H1 (cell line): Measurements from ENCODE around the gene ZC3H8. TPM values are rescaled to one million over a fixed set of nuclear protein-coding genes. Genes with fewer than 3 reads are reported as not detected.

Experiments used
- CTCF ChIA-PET: fragments of 300-600 bp; sonication (Branson Sonifier 250); formaldehyde crosslinking; loops from one replicate; lab custom pipeline; 2021; ENCODE audit not compliant: partially characterized antibody; lab: Charles Lee
- POLR2A ChIA-PET: fragments of 300-600 bp; sonication (Branson Sonifier 250); formaldehyde crosslinking; loops from one replicate; lab custom pipeline; 2021; ENCODE audit warnings: inconsistent platforms; ENCODE audit not compliant: partially characterized antibody; lab: Charles Lee
- DNase-seq, 2 experiments: peaks; one replicate each; pipeline versions ENCODE4 v3.0.0 to v3.0.0-alpha.2; 2010 to 2022; ENCODE audit warnings: low spot score in 2 of 2, low read depth in 1 of 2, mixed read lengths in 1 of 2
- FAIRE-seq: peaks from 2 replicates; lab custom pipeline; 2011; peaks lifted over from hg19 to GRCh38; lab: Jason Lieb, UNC
- H2AFZ ChIP-seq: 2 replicates; pipeline ENCODE4 v1.8.1; 2012; ENCODE audit warnings: low read length, inconsistent platforms
- H2AK5ac ChIP-seq: 2 replicates; pipeline ENCODE4 v1.6.1; 2013; ENCODE audit warnings: low read depth, low read length
- H2BK120ac ChIP-seq: replicated peaks from 2 replicates; pipeline ENCODE3; 2013; ENCODE audit warnings: low read depth, low read length, inconsistent platforms
- H2BK12ac ChIP-seq: 2 replicates; pipeline ENCODE4 v1.6.1; 2013; ENCODE audit warnings: low read depth, low read length
- H2BK15ac ChIP-seq: 2 replicates; pipeline ENCODE4 v1.6.1; 2013; ENCODE audit warnings: low read length
- H2BK20ac ChIP-seq: 2 replicates; pipeline ENCODE4 v1.6.1; 2013; ENCODE audit warnings: low read length
- H2BK5ac ChIP-seq: 2 replicates; pipeline ENCODE4 v1.6.1; 2013; ENCODE audit warnings: low read depth, low read length
- H3K14ac ChIP-seq: 2 replicates; pipeline ENCODE4 v1.6.1; 2013; ENCODE audit warnings: inconsistent platforms; ENCODE audit not compliant: insufficient read length
- H3K18ac ChIP-seq: 2 replicates; pipeline ENCODE4 v1.6.1; 2013; ENCODE audit warnings: low read length; ENCODE audit errors: extremely low read depth
- H3K23ac ChIP-seq: 2 replicates; pipeline ENCODE4 v1.6.1; 2013; ENCODE audit warnings: inconsistent platforms; ENCODE audit not compliant: insufficient read length
- H3K23me2 ChIP-seq: 2 replicates; pipeline ENCODE4 v1.6.1; 2013; ENCODE audit warnings: low read depth, low read length
- H3K27ac ChIP-seq: 2 replicates; pipeline ENCODE4 v1.6.1; 2011; ENCODE audit warnings: low read depth, low read length, inconsistent platforms
- H3K27me3 ChIP-seq, 4 experiments: replicated peaks in 1 of 4; 1 replicate in 1 of 4; 2 replicates in 3 of 4; pipeline versions ENCODE4 v1.6.1 to v1.8.1; 2011 to 2013; ENCODE audit warnings: low read length in 3 of 4, mild to moderate bottlenecking in 3 of 4, inconsistent platforms in 2 of 4, mixed read lengths in 2 of 4, moderate library complexity in 1 of 4; ENCODE audit not compliant: control insufficient read depth in 3 of 4, insufficient read depth in 3 of 4; ENCODE audit errors: extremely low read depth in 1 of 4
- H3K36me3 ChIP-seq, 4 experiments: 2 replicates each; pipeline versions ENCODE4 v1.6.1 to v1.8.1; 2011 to 2013; ENCODE audit warnings: mild to moderate bottlenecking in 4 of 4, low read length in 3 of 4, moderate library complexity in 2 of 4, control low read depth in 1 of 4, inconsistent platforms in 1 of 4; ENCODE audit not compliant: insufficient read depth in 4 of 4, control insufficient read depth in 2 of 4
- H3K4ac ChIP-seq: replicated peaks from 2 replicates; pipeline ENCODE3; 2013; ENCODE audit warnings: low read length, low read depth, mixed read lengths, inconsistent platforms; ENCODE audit not compliant: insufficient read length
- H3K4me1 ChIP-seq, 4 experiments: replicated peaks in 1 of 4; 1 replicate in 1 of 4; 2 replicates in 3 of 4; pipeline versions ENCODE4 v1.6.1 to v1.8.1; 2011 to 2013; ENCODE audit warnings: low read length in 3 of 4, inconsistent platforms in 2 of 4, mixed read lengths in 1 of 4; ENCODE audit not compliant: insufficient read depth in 4 of 4, control insufficient read depth in 3 of 4
- H3K4me2 ChIP-seq, 2 experiments: 2 replicates each; pipeline versions ENCODE4 v1.6.1 to v1.8.1; 2011 to 2013; ENCODE audit warnings: low read depth in 2 of 2, low read length in 2 of 2, control low read depth in 1 of 2, inconsistent platforms in 1 of 2, mild to moderate bottlenecking in 1 of 2; ENCODE audit not compliant: insufficient read depth in 1 of 2
- H3K4me3 ChIP-seq, 4 experiments: fragments of 200-600, 300-600 bp in 1 of 4; sonication (generic), shearing (Covaris generic), sonication (Bioruptor Twin) in 1 of 4; 2 replicates each; pipeline versions ENCODE4 v1.5.1 to v1.8.1; 2011 to 2016; ENCODE audit warnings: low read length in 4 of 4, low read depth in 3 of 4, control low read depth in 2 of 4, inconsistent platforms in 2 of 4, mild to moderate bottlenecking in 2 of 4, mixed read lengths in 1 of 4, moderate library complexity in 1 of 4; ENCODE audit not compliant: insufficient read depth in 2 of 4; ENCODE audit errors: extremely low read depth in 1 of 4
- H3K56ac ChIP-seq: replicated peaks from 2 replicates; pipeline ENCODE3; 2013; ENCODE audit warnings: low read depth, mild to moderate bottlenecking, mixed read lengths, low read length, inconsistent platforms; ENCODE audit not compliant: insufficient read length
- H3K79me1 ChIP-seq: 2 replicates; pipeline ENCODE4 v1.6.1; 2013; ENCODE audit warnings: low read depth, low read length, control low read depth
- H3K79me2 ChIP-seq, 2 experiments: 2 replicates each; pipeline versions ENCODE4 v1.6.1 to v1.8.1; 2012 to 2013; ENCODE audit warnings: low read length in 2 of 2, mild to moderate bottlenecking in 2 of 2, inconsistent platforms in 1 of 2; ENCODE audit not compliant: insufficient read depth in 2 of 2, control insufficient read depth in 1 of 2
- H3K9ac ChIP-seq, 4 experiments: replicated peaks in 1 of 4; 1 replicate in 1 of 4; 2 replicates in 3 of 4; pipeline versions ENCODE4 v1.6.1 to v1.8.1; 2011 to 2013; ENCODE audit warnings: low read depth in 3 of 4, low read length in 3 of 4, control low read depth in 2 of 4, mild to moderate bottlenecking in 2 of 4, moderate library complexity in 2 of 4, inconsistent platforms in 1 of 4; ENCODE audit errors: extremely low read depth in 1 of 4
- H3K9me3 ChIP-seq, 2 experiments: 2 replicates each; pipeline versions ENCODE4 v1.6.1 to v1.8.1; 2012 to 2013; ENCODE audit warnings: mild to moderate bottlenecking in 2 of 2, moderate library complexity in 2 of 2, control low read depth in 1 of 2, inconsistent platforms in 1 of 2, low read depth in 1 of 2, low read length in 1 of 2, mixed read lengths in 1 of 2; ENCODE audit not compliant: insufficient read depth in 2 of 2
- H4K20me1 ChIP-seq, 2 experiments: replicated peaks in 1 of 2; 2 replicates each; pipeline versions ENCODE3 to v1.8.1; 2011 to 2013; ENCODE audit warnings: inconsistent platforms in 2 of 2, low read length in 2 of 2, mild to moderate bottlenecking in 1 of 2; ENCODE audit not compliant: insufficient read depth in 2 of 2, control insufficient read depth in 1 of 2
- H4K5ac ChIP-seq: 2 replicates; pipeline ENCODE4 v1.6.1; 2013; ENCODE audit warnings: low read length, low read depth, mixed read lengths, inconsistent platforms; ENCODE audit not compliant: insufficient read length
- H4K8ac ChIP-seq: 2 replicates; pipeline ENCODE4 v1.8.0; 2013; ENCODE audit warnings: mild to moderate bottlenecking, moderate library complexity, low read length, inconsistent platforms; ENCODE audit not compliant: insufficient read depth; ENCODE audit errors: extremely low read depth
- H4K91ac ChIP-seq: replicated peaks from 2 replicates; pipeline ENCODE3; 2013; ENCODE audit warnings: low read length, mixed read lengths, inconsistent platforms; ENCODE audit not compliant: insufficient read length
- FOSL1 ChIP-seq: IDR thresholded peaks from 2 replicates; pipeline ENCODE4 v1.6.1; 2011; ENCODE audit warnings: mild to moderate bottlenecking, low read depth, low read length, moderate library complexity; ENCODE audit not compliant: insufficient read depth
- KDM5A ChIP-seq: fragments of 200-600 bp; IDR thresholded peaks from 2 replicates; pipeline ENCODE4 v1.7.1; 2012; ENCODE audit warnings: mild to moderate bottlenecking, low read length, inconsistent platforms, mixed read lengths
- SIRT6 ChIP-seq: IDR thresholded peaks from one replicate; pipeline ENCODE4 v1.7.1; 2012; ENCODE audit warnings: low read length, inconsistent platforms
- SRF ChIP-seq: IDR thresholded peaks from 2 replicates; pipeline ENCODE4 v1.6.1; 2011; ENCODE audit warnings: mild to moderate bottlenecking, low read depth, low read length, moderate library complexity
- TBP ChIP-seq: IDR thresholded peaks from 2 replicates; pipeline ENCODE4 v1.6.1; 2011; ENCODE audit warnings: low read depth, low read length, improper control_type of control experiment
- WGBS, 2 experiments: shearing (Covaris generic) in 1 of 2; methylation state at CpG; one replicate each; pipeline versions ENCODE4 v1.1.6 to v1.1.7; 2013 to 2015; ENCODE audit warnings: low lambda C conversion rate in 2 of 2, mixed read lengths in 2 of 2, inconsistent platforms in 1 of 2, low coverage in 1 of 2, missing lambda C conversion rate in 1 of 2; ENCODE audit not compliant: insufficient replicate concordance in 2 of 2, insufficient coverage in 1 of 2, insufficient read length in 1 of 2; ENCODE audit errors: extremely low coverage in 1 of 2, missing lambda C conversion rate in 1 of 2; 5-methylcytosine and 5-hydroxymethylcytosine counted together
- polyA plus RNA-seq, 7 experiments: library from polyadenylated mRNA; depleted of rRNA in 3 of 7; stranded (reverse) in 5 of 7; unstranded in 2 of 7; fragments of >200 nt in 5 of 7; fragments of 200-250 nt in 2 of 7; gene quantifications; 1 replicate in 5 of 7; 2 replicates in 1 of 7; 4 replicates in 1 of 7; pipeline versions ENCODE4 v1.2.1 to v1.2.3, GENCODE V29; 2011 to 2013; ENCODE audit warnings: missing spikeins in 2 of 7, mixed read lengths in 2 of 7
- total RNA-seq: library from RNA; stranded (reverse); fragmentation: NEBNext Ultra II Directional; extraction: Animal tissue kit (Norgen Biotek cat#: 25700); gene quantifications from 2 replicates; pipeline ENCODE4 v1.2.1, GENCODE V29; 2021

The ZC3H8 gene
- total and polyA plus RNA-seq, 2 of the 8 experiments (the other 6 are each of a cell fraction or from before 2014, with no cell fraction given) = 1.9 to 7.1 TPM

GRCh38 chr2:112173646-112174319, 81.1 kb downstream of the ZC3H8 start:
- no peak for FAIRE-seq
- CTCF ChIA-PET = interaction anchor here (0.8 to 1.5 kb wide), 2 partner anchors 51 to 56 kb away, joined by 3 to 5 read pairs; no protein-coding TSS in a partner anchor

More at GRCh38 chr2:112173646-112174319, 81.1 kb downstream of the ZC3H8 start:
- Histone ChIP-seq H3K23ac (no peak overlapping the region), H2BK5ac (no peak overlapping the region), H2AK5ac (no peak overlapping the region), H3K4me3 (no peak overlapping the region), H2AFZ (no peak overlapping the region), H4K5ac (no peak overlapping the region), H3K79me1 (no peaks in the 10 kb centered on the region), H3K9ac (no peak overlapping the region), H3K56ac (no peak overlapping the region), H2BK15ac (no peak overlapping the region), H3K27me3 (no peaks in the 10 kb centered on the region), H2BK12ac (no peak overlapping the region), H4K20me1 (no peaks in the 10 kb centered on the region), H3K4me2 (no peak overlapping the region), H3K23me2 (no peaks in the 10 kb centered on the region), H2BK120ac (no peak overlapping the region), H4K91ac (no peak overlapping the region), H2BK20ac (no peak overlapping the region), H3K14ac (no peak overlapping the region), H3K18ac (no peak overlapping the region), H3K27ac (no peak overlapping the region), H3K9me3 (no peaks in the 10 kb centered on the region), H3K4me1 (no peaks in the 10 kb centered on the region), H3K36me3 (no peaks in the 10 kb centered on the region), H3K79me2 (no peaks in the 10 kb centered on the region), H3K4ac (no peak overlapping the region), H4K8ac (no peak overlapping the region; the same call in 1 of the 2 replicates)
- POLR2A ChIA-PET = no interaction called here
- no peak for TF ChIP-seq SRF
- no peak for TF ChIP-seq TBP
- TF ChIP-seq KDM5A = no peak
- no peak for TF ChIP-seq SIRT6
- TF ChIP-seq FOSL1 = no peak
- DNase-seq = no peak
- 95% methylated on average over 10 of the region's 11 CpGs; no CpG with 5 or more reads in 1 of the 2 experiments for WGBS, 2 experiments
